HG02970 (cell line): ENCODE results near the gene CBX4.

Source experiments
- ATAC-seq: cut with Tn5 transposase; IDR thresholded peaks from one replicate; pipeline ENCODE4 v1.9.1; 2021; ENCODE audit warnings: mild to moderate bottlenecking, moderate library complexity, moderate number of reproducible peaks; ENCODE audit not compliant: unreplicated experiment, low FRiP score

The CBX4 gene

GRCh38 chr17:79791735-79792161, 47.5 kb downstream of the CBX4 start:
- ATAC-seq = no peak

DNA sequence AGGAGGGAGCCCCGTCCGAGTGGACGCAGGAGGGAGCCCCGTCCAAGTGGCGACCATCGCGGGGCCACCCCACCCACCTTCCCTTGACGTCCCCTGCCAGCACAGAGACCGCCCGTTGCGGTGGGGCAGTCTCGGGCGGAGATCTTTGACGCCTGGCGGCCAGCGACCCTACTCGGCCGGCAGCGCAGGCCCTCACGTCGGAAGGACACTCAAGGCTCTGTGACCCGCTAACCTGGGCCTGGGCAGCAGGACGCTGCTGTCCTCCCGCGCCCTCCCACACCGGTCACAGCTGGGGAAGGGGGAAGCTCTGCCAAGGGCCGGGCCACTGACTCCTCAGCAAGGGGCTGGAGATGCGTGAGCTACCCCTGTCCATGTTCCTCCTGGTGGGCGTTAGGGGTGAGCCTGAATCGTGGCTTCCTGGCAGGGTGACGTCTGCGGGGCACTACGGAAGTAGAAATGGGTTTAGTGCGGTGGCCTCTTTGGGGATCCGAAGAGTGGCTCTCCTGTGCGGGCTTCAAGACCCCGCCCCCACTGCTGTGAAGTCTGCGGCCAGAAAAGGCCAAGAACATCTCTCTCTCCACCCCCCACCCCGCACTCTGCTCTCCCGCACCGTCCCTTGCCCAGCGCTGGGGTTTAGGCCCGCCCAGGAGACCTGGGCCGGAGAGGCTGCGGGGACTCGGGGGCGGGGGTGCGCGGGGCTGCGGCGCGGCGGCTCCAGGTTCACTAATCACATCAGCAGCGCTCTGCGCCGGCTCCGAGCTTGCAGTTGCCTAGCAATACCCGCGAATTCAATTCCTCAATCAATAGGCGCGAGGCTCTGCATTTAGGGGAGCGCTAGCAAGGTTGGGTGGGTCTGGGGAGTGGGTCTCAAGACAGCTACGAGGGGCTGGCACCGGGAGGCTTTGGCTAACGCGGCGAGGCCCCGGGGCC, 48.2 kb downstream of the CBX4 start:
- no peak for ATAC-seq

GRCh38 chr17:79789943-79790804, 49.1 kb downstream of the CBX4 start:
- no peak for ATAC-seq

DNA sequence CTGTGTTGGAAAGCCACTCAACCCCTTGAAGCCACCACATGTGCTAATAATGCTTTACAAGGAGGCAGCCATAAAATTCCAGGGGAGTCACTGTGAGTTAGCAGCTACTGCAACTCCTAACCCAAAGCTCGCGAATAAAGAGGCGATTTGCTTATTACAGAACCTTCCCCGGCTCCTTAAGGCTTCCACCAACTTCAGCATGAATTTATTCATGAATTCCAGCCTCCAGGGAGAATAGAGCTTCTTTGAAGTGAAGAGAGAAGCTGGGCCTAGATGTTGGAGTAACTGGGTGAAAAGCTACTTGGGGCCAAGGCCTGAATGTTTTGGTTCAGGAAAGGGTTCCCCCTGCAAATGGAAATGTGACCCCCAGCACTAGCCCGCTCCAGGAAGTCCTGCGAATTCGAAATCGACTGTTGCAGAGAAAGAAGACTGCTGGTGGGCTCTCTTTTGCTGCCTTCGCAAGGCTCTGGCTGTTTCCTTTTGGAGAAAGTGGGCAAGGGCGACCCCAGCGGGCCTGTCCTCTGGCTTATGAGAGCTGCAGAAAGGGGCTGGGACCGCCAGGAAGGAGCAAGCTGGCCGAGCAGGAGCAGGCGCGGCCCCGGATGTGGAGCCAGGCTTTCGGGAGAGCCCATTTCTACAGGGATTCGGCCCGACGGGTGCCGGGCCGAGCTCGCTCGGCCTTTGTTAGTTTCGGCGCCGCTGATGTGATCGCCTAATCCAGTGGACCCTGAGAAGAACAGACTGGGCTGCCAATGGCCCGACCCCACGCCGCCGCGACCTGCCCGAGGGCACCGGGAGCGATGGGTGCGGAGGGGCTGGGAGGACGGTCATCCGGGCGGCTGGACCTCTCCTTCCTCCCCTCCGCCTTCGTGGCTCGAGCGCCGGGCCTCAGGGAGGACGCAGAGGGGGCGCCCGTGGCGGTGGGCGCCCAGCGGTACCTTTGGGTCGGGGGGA, 50.0 kb downstream of the CBX4 start:
- no peak for ATAC-seq

DNA sequence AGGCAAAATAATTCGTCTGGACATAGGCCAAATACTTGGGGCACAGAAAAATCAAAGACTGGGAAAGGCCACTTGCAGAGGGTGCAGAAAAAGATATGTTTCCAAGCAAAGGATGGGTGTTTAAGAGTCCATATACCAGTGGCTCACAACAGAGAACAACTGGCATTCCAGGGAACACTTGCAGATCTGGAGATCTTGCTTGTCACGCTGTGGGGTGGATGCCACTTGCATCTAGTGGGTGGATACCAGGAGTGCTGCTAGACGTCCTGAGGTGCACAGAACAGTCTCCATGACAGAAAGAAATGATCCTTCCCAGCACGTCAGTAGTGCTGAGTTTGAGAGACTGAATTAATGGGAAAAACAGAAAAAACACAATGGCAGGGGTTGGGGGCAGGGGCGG, 50.8 kb downstream of the CBX4 start:
- no peak for ATAC-seq

GRCh38 chr17:79786930-79787643, 52.2 kb downstream of the CBX4 start:
- ATAC-seq = no peak

- ATAC-seq = no peak
Measured at GRCh38 chr17:79785900-79786810, 53.1 kb downstream of the CBX4 start.

- ATAC-seq = no peak
Measured at GRCh38 chr17:79785017-79785899, 54.0 kb downstream of the CBX4 start.

DNA sequence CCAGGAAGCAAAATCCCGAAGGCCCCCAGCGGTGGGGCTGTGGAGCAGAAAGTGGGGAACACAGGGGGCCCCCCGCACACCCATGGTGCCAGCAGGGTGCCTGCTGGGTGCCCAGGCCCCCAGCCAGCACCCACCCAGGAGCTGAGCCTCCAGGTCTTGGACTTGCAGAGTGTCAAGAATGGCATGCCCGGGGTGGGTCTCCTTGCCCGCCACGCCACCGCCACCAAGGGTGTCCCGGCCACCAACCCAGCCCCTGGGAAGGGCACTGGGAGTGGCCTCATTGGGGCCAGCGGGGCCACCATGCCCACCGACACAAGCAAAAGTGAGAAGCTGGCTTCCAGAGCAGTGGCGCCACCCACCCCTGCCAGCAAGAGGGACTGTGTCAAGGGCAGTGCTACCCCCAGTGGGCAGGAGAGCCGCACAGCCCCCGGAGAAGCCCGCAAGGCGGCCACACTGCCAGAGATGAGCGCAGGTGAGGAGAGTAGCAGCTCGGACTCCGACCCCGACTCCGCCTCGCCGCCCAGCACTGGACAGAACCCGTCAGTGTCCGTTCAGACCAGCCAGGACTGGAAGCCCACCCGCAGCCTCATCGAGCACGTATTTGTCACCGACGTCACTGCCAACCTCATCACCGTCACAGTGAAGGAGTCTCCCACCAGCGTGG, 54.8 kb downstream of the CBX4 start:
- no peak for ATAC-seq

GRCh38 chr17:79783891-79784290, 55.3 kb downstream of the CBX4 start:
- no peak for ATAC-seq
